ENCODE data around the gene PEX5L.
"Not testable (repeated sequence)": the region's sequence is repeated elsewhere in the genome, so short reads cannot be mapped to it uniquely, and the experiment has no call there.

Gene PEX5L

DNA sequence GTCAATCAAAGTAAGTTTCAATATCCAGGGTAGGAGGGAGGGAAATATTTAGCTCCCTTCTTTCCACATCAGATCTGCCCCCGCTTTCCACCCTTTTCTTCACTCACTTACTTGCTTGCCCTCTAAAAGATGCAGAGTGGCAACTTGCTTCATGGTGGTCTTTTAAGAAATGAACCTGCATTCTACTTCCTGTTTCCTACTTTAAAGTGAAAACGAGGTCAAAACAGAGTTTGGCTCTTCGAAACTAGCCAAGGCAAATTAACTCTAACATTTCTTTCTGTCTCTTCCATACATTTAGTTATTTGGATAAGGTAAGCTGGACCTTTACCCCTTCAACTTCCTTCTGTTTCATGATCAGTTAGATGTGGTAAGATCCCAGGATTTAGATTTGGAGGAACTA, 34.2 kb upstream of the PEX5L start:
- no peak for DNase-seq (ENCODE audit: extremely low spot score)
- POLR2A ChIA-PET: no interaction called here
- TF ChIP-seq FOXA1 (IDR thresholded peaks at IDR 0.05) (no peak), SUZ12 (IDR thresholded peaks at IDR 0.05) (no peak), ELF4 (IDR thresholded peaks at IDR 0.05) (no peak), ZNF384 (IDR thresholded peaks at IDR 0.05) (no peak)
- CTCF ChIA-PET: no interaction called here

GRCh38 chr3:180068023-180068422, 31.3 kb upstream of the PEX5L start:
- DNase-seq (ENCODE audit: extremely low spot score): no peak
- CTCF ChIA-PET: no interaction called here
- POLR2A ChIA-PET: no interaction called here
- no peak for TF ChIP-seq BHLHE40 (IDR thresholded peaks at IDR 0.05; ENCODE audit: borderline replicate concordance)
- TF ChIP-seq FOXK2 (IDR thresholded peaks at IDR 0.05): no peak
- TF ChIP-seq FOXM1 (IDR thresholded peaks at IDR 0.05; ENCODE audit: borderline replicate concordance): no peak
- no peak for TF ChIP-seq ELF4 (IDR thresholded peaks at IDR 0.05)
- no peak for TF ChIP-seq NFRKB (IDR thresholded peaks at IDR 0.05)
- no peak for TF ChIP-seq LEF1 (IDR thresholded peaks at IDR 0.05; ENCODE audit: borderline replicate concordance)

- DNase-seq (ENCODE audit: extremely low spot score): no peak
- CTCF ChIA-PET: no interaction called here
- POLR2A ChIA-PET: no interaction called here
- TF ChIP-seq ZNF384 (IDR thresholded peaks at IDR 0.05) (no peak), ELF4 (IDR thresholded peaks at IDR 0.05) (no peak), TARDBP (IDR thresholded peaks at IDR 0.05) (no peak), FOXA1 (IDR thresholded peaks at IDR 0.05) (no peak), SP1 (IDR thresholded peaks at IDR 0.05) (no peak), CTBP1 (IDR thresholded peaks at IDR 0.05; ENCODE audit: borderline replicate concordance) (no peak)
Observed at GRCh38 chr3:180066598-180066997, 29.9 kb upstream of the PEX5L start.

DNA sequence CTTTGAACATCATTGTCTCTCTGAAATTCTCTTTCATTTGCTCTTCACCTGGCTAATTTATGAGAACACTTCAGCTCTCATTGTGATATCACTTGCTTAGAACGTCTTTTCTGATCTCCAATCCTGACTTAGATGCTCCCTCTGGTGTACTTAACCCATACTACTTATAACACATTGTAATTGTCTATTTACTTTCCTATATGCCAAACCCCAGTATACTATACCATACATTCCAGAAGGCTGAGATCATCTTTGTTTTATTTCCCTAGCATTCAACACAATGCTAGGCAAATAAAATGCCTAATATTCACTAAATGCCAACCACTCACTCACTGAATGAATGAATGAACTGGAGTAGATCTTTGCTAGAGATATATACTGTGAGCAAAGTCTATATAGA, 27.0 kb upstream of the PEX5L start:
- ChIA-PET POLR2A (no interaction called here), CTCF (no interaction called here)
- DNase-seq (ENCODE audit: extremely low spot score): no peak
- no peak for TF ChIP-seq BHLHE40 (IDR thresholded peaks at IDR 0.05; ENCODE audit: borderline replicate concordance)
- no peak for TF ChIP-seq L3MBTL2 (conservative IDR thresholded peaks at IDR 0.05)
- no peak for TF ChIP-seq FOXM1 (IDR thresholded peaks at IDR 0.05; ENCODE audit: borderline replicate concordance)
- no peak for TF ChIP-seq CTBP1 (IDR thresholded peaks at IDR 0.05; ENCODE audit: borderline replicate concordance)
- no peak for TF ChIP-seq ELF4 (IDR thresholded peaks at IDR 0.05)
- no peak for TF ChIP-seq SUZ12 (IDR thresholded peaks at IDR 0.05)
- TF ChIP-seq PKNOX1 (IDR thresholded peaks at IDR 0.05): no peak
- no peak for TF ChIP-seq HDGF (IDR thresholded peaks at IDR 0.05; ENCODE audit: borderline replicate concordance)
- TF ChIP-seq SP1 (IDR thresholded peaks at IDR 0.05): no peak
- no peak for TF ChIP-seq FOXK2 (IDR thresholded peaks at IDR 0.05)
- TF ChIP-seq ARNT (IDR thresholded peaks at IDR 0.05): no peak

DNA sequence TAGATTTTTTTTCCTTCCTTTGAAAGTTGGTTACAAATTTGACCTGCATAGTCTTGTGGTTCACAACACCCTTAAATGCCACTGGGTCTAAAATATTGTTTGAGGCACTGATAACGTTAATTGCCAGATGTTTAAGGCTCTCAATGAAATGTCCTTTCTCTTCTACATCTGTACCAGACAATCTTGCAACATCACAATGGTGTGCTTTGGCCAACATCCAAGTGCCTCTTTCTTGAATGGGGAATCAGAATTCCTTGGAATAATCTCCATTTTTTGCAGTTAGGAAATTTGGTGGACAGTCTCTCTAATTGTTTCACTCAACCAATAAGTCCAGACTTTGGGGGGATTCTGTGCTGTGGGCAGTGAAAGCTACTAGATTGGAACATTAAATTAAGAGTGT, 26.0 kb upstream of the PEX5L start:
- POLR2A ChIA-PET: no interaction called here
- CTCF ChIA-PET: no interaction called here
- TF ChIP-seq L3MBTL2 (conservative IDR thresholded peaks at IDR 0.05) (no peak), SUZ12 (IDR thresholded peaks at IDR 0.05) (no peak), ARNT (IDR thresholded peaks at IDR 0.05) (no peak), FOXA1 (IDR thresholded peaks at IDR 0.05) (no peak), LEF1 (IDR thresholded peaks at IDR 0.05; ENCODE audit: borderline replicate concordance) (no peak), FOXM1 (IDR thresholded peaks at IDR 0.05; ENCODE audit: borderline replicate concordance) (no peak), HDGF (IDR thresholded peaks at IDR 0.05; ENCODE audit: borderline replicate concordance) (no peak), NFRKB (IDR thresholded peaks at IDR 0.05) (no peak), TARDBP (IDR thresholded peaks at IDR 0.05) (no peak), CTBP1 (IDR thresholded peaks at IDR 0.05; ENCODE audit: borderline replicate concordance) (no peak), FOXK2 (IDR thresholded peaks at IDR 0.05) (no peak), BHLHE40 (IDR thresholded peaks at IDR 0.05; ENCODE audit: borderline replicate concordance) (no peak), PKNOX1 (IDR thresholded peaks at IDR 0.05) (no peak)
- no peak for DNase-seq (ENCODE audit: extremely low spot score)

DNA sequence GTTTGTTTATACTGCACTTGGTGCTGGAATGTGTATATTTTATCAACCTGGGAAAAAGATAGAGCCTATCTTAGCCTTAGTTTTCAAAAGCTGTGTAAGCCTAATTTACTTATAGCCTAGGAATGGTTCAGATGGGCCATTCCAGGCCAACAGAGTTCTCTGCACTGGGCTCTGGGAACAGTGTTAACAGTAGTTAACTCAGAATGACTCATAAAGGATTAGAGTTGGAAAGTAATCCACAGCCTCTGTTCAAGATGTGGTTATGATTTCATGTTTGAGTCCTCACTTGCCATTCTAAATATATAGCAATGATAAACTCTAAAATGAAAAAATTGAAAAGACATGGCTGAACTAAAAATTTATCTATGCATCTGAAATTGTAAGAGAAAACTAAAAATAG, 22.6 kb upstream of the PEX5L start:
- no peak for TF ChIP-seq ARNT (IDR thresholded peaks at IDR 0.05)
- no peak for TF ChIP-seq PKNOX1 (IDR thresholded peaks at IDR 0.05)
- no peak for TF ChIP-seq TARDBP (IDR thresholded peaks at IDR 0.05)
- TF ChIP-seq ELF4 (IDR thresholded peaks at IDR 0.05): no peak
- no peak for TF ChIP-seq FOXA1 (IDR thresholded peaks at IDR 0.05)
- no peak for TF ChIP-seq FOXK2 (IDR thresholded peaks at IDR 0.05)
- no peak for TF ChIP-seq SUZ12 (IDR thresholded peaks at IDR 0.05)
- no peak for TF ChIP-seq SP1 (IDR thresholded peaks at IDR 0.05)
- no peak for TF ChIP-seq BHLHE40 (IDR thresholded peaks at IDR 0.05; ENCODE audit: borderline replicate concordance)
- TF ChIP-seq FOXM1 (IDR thresholded peaks at IDR 0.05; ENCODE audit: borderline replicate concordance): no peak
- no peak for TF ChIP-seq CTBP1 (IDR thresholded peaks at IDR 0.05; ENCODE audit: borderline replicate concordance)
- no peak for TF ChIP-seq LEF1 (IDR thresholded peaks at IDR 0.05; ENCODE audit: borderline replicate concordance)
- TF ChIP-seq L3MBTL2 (conservative IDR thresholded peaks at IDR 0.05): no peak
- no peak for TF ChIP-seq NFRKB (IDR thresholded peaks at IDR 0.05)
- no peak for TF ChIP-seq ZNF384 (IDR thresholded peaks at IDR 0.05)
- no peak for TF ChIP-seq HDGF (IDR thresholded peaks at IDR 0.05; ENCODE audit: borderline replicate concordance)
- ChIA-PET POLR2A (no interaction called here), CTCF (no interaction called here)
- DNase-seq (ENCODE audit: extremely low spot score): no peak

- no peak for TF ChIP-seq FOXM1 (IDR thresholded peaks at IDR 0.05; ENCODE audit: borderline replicate concordance)
- TF ChIP-seq HDGF (IDR thresholded peaks at IDR 0.05; ENCODE audit: borderline replicate concordance): no peak
- TF ChIP-seq ELF4 (IDR thresholded peaks at IDR 0.05): no peak
- no peak for TF ChIP-seq ZNF384 (IDR thresholded peaks at IDR 0.05)
- TF ChIP-seq L3MBTL2 (conservative IDR thresholded peaks at IDR 0.05): no peak
- no peak for TF ChIP-seq FOXK2 (IDR thresholded peaks at IDR 0.05)
- no peak for TF ChIP-seq NFRKB (IDR thresholded peaks at IDR 0.05)
- no peak for TF ChIP-seq SP1 (IDR thresholded peaks at IDR 0.05)
- TF ChIP-seq FOXA1 (IDR thresholded peaks at IDR 0.05): no peak
- TF ChIP-seq CTBP1 (IDR thresholded peaks at IDR 0.05; ENCODE audit: borderline replicate concordance): no peak
- no peak for TF ChIP-seq TARDBP (IDR thresholded peaks at IDR 0.05)
- no peak for TF ChIP-seq SUZ12 (IDR thresholded peaks at IDR 0.05)
- no peak for TF ChIP-seq PKNOX1 (IDR thresholded peaks at IDR 0.05)
- TF ChIP-seq LEF1 (IDR thresholded peaks at IDR 0.05; ENCODE audit: borderline replicate concordance): no peak
- TF ChIP-seq ARNT (IDR thresholded peaks at IDR 0.05): no peak
- TF ChIP-seq BHLHE40 (IDR thresholded peaks at IDR 0.05; ENCODE audit: borderline replicate concordance): no peak
- DNase-seq (ENCODE audit: extremely low spot score): no peak
- ChIA-PET CTCF (no interaction called here), POLR2A (no interaction called here)
Observed at GRCh38 chr3:180058238-180058637, 21.5 kb upstream of the PEX5L start.

DNA sequence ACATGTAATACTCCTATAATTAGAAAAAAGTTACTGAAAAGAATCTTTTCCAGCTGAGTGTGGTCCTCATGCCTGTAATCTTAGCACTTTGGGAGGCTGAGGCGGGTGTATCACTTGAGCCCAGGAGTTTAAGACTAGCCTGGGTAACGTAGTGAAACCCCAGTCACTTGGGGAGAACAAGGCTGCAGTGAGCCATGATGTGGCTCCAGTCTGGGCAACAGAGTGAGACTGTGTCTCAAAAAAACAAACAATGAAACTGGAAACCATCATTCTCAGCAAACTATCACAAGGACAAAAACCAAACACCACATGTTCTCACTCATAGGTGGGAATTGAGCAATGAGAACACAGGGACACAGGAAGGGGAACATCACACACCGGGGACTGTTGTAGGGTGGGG, 18.9 kb upstream of the PEX5L start:
- CTCF ChIA-PET; POLR2A ChIA-PET; DNase-seq (ENCODE audit: extremely low spot score): not testable (repeated sequence)

Data from HEK293T (cell line).